ENCODE measurements around the gene CA12. TPM values are rescaled to one million over a fixed set of nuclear protein-coding genes. Genes with fewer than 3 reads are reported as not detected.
A peak's percentile ranks its signal among the peaks of the same experiment; 100 is the strongest.

Gene CA12
- total RNA-seq, 3 donors from 2014 or later = 11.7 to 64.5 (median 61.9) TPM

- DNase-seq (ENCODE audit: low spot score in 2 of 2) = peak in 1 of 2 donors; percentile 43
- Histone ChIP-seq H3K4me1 (peaks cover 0 to 11% of the 10 kb centered on the region in 2 donors), H3K27ac (peak overlapping the region; percentile 73 to 88)
Measured at GRCh38 chr15:63374686-63375520, 6.7 kb downstream of the CA12 start.

GRCh38 chr15:63373866-63374548 lies 7.6 kb downstream of the CA12 start:
- no peaks in the 10 kb centered on the region for H3K9me3 ChIP-seq
- peaks cover 0 to 11% of the 10 kb centered on the region in 2 donors for H3K4me1 ChIP-seq
- H3K27me3 ChIP-seq = no peaks in the 10 kb centered on the region
- no peak overlapping the region for H3K4me3 ChIP-seq
- H3K36me3 ChIP-seq = no peaks in the 10 kb centered on the region
- DNase-seq (ENCODE audit: low spot score in 2 of 2) = no peak
- intact Hi-C loops (cut with DNase I; ENCODE audit: low total_unique reads) = no loop called here
- H3K27ac ChIP-seq = peak overlapping the region; percentile 73 to 88
- TF ChIP-seq POLR2A (IDR thresholded peaks at IDR 0.05) (no peak), POLR2AphosphoS5 (IDR thresholded peaks at IDR 0.05) (no peak), CTCF (IDR thresholded peaks at IDR 0.05) (no peak)

More at GRCh38 chr15:63374686-63375520, 6.7 kb downstream of the CA12 start:
- Histone ChIP-seq H3K9me3 (no peaks in the 10 kb centered on the region), H3K36me3 (no peaks in the 10 kb centered on the region), H3K4me3 (peak overlapping the region in 1 of 3 donors; percentile 19), H3K27me3 (no peaks in the 10 kb centered on the region)
- TF ChIP-seq POLR2AphosphoS5 (IDR thresholded peaks at IDR 0.05) = peak in 1 of 3 donors; percentile 16
- TF ChIP-seq POLR2A (IDR thresholded peaks at IDR 0.05) = no peak
- intact Hi-C loops (cut with DNase I; ENCODE audit: low total_unique reads) = no loop called here

- Histone ChIP-seq H3K4me1 (peaks cover 0 to 13% of the 10 kb centered on the region in 2 donors), H3K36me3 (no peaks in the 10 kb centered on the region), H3K4me3 (no peak overlapping the region), H3K27me3 (no peaks in the 10 kb centered on the region), H3K27ac (peak overlapping the region; percentile 73 to 88), H3K9me3 (no peaks in the 10 kb centered on the region)
- intact Hi-C loops (cut with DNase I; ENCODE audit: low total_unique reads) = no loop called here
- TF ChIP-seq CTCF (IDR thresholded peaks at IDR 0.05) (no peak), POLR2AphosphoS5 (IDR thresholded peaks at IDR 0.05) (no peak), POLR2A (IDR thresholded peaks at IDR 0.05) (no peak)
- no peak for DNase-seq (ENCODE audit: low spot score in 2 of 2)
Measured at GRCh38 chr15:63373330-63373729, 8.3 kb downstream of the CA12 start.

- no peaks in the 10 kb centered on the region for H3K36me3 ChIP-seq
- DNase-seq (ENCODE audit: low spot score in 2 of 2) = no peak
- intact Hi-C loops (cut with DNase I; ENCODE audit: low total_unique reads) = no loop called here
- no peaks in the 10 kb centered on the region for H3K27me3 ChIP-seq
- H3K4me1 ChIP-seq = peaks cover 0 to 16% of the 10 kb centered on the region in 2 donors
- no peak overlapping the region for H3K4me3 ChIP-seq
- H3K9me3 ChIP-seq = no peaks in the 10 kb centered on the region
- peak overlapping the region; percentile 70 to 85 for H3K27ac ChIP-seq
- TF ChIP-seq CTCF (IDR thresholded peaks at IDR 0.05) (no peak), POLR2AphosphoS5 (IDR thresholded peaks at IDR 0.05) (no peak), POLR2A (IDR thresholded peaks at IDR 0.05) (no peak)
Measured at GRCh38 chr15:63372753-63373152, 8.9 kb downstream of the CA12 start.

- Histone ChIP-seq H3K27me3 (no peaks in the 10 kb centered on the region), H3K4me1 (peaks cover 0 to 16% of the 10 kb centered on the region in 2 donors), H3K9me3 (no peaks in the 10 kb centered on the region), H3K27ac (peak overlapping the region; percentile 70 to 85), H3K4me3 (peak overlapping the region in 1 of 3 donors; percentile 4), H3K36me3 (no peaks in the 10 kb centered on the region)
- intact Hi-C loops (cut with DNase I; ENCODE audit: low total_unique reads) = no loop called here
- TF ChIP-seq POLR2AphosphoS5 (IDR thresholded peaks at IDR 0.05) = no peak
- no peak for TF ChIP-seq POLR2A (IDR thresholded peaks at IDR 0.05)
- no peak for DNase-seq (ENCODE audit: low spot score in 2 of 2)
Measured at GRCh38 chr15:63372018-63372705, 9.5 kb downstream of the CA12 start.
